HUES64 (cell line): ENCODE results near the gene CDK14.
A peak's percentile ranks its signal among the peaks of the same experiment; 100 is the strongest.
"Not testable (repeated sequence)": the region's sequence is repeated elsewhere in the genome, so short reads cannot be mapped to it uniquely, and the experiment has no call there.

Experiments used
- H3K27ac ChIP-seq: 2 replicates; pipeline ENCODE4 v1.7.0; 2013; ENCODE audit warnings: low read depth, low read length, inconsistent platforms
- H3K27me3 ChIP-seq: 2 replicates; pipeline ENCODE4 v1.6.1; 2013; ENCODE audit warnings: mild to moderate bottlenecking, low read length; ENCODE audit not compliant: insufficient read depth
- H3K36me3 ChIP-seq: 2 replicates; pipeline ENCODE4 v1.6.1; 2013; ENCODE audit warnings: mild to moderate bottlenecking, low read length; ENCODE audit not compliant: insufficient read depth
- H3K4me1 ChIP-seq: 2 replicates; pipeline ENCODE4 v1.6.1; 2013; ENCODE audit warnings: mild to moderate bottlenecking, low read length, moderate library complexity; ENCODE audit not compliant: insufficient read depth
- H3K4me3 ChIP-seq: 2 replicates; pipeline ENCODE4 v1.5.1; 2013; ENCODE audit warnings: mild to moderate bottlenecking, low read length, moderate library complexity
- H3K9ac ChIP-seq: 2 replicates; pipeline ENCODE4 v1.6.1; 2013; ENCODE audit warnings: mild to moderate bottlenecking, low read depth, low read length
- H3K9me3 ChIP-seq: 2 replicates; pipeline ENCODE4 v1.6.1; 2013; ENCODE audit warnings: low read depth, low read length; ENCODE audit not compliant: insufficient read depth
- WGBS: fragments of 150-250, 120-280 bp; methylation state at CpG from one replicate; pipeline ENCODE4 v1.1.7; 2013; ENCODE audit warnings: missing lambda C conversion rate; 5-methylcytosine and 5-hydroxymethylcytosine counted together

CDK14 gene

GRCh38 chr7:91168871-91169829 is 573.0 kb downstream of the CDK14 start:
- Histone ChIP-seq H3K9ac (no peak overlapping the region), H3K27ac (peak overlapping the region; percentile 39; the same call in 1 of the 2 replicates), H3K4me3 (no peak overlapping the region), H3K4me1 (peaks cover 14% of the 10 kb centered on the region), H3K36me3 (no peaks in the 10 kb centered on the region), H3K9me3 (no peaks in the 10 kb centered on the region), H3K27me3 (no peaks in the 10 kb centered on the region)
- 87% methylated on average over 11 of the region's 11 CpGs for WGBS

- Histone ChIP-seq H3K9me3 (no peaks in the 10 kb centered on the region), H3K4me1 (peaks cover 14% of the 10 kb centered on the region), H3K27ac (peak overlapping the region; percentile 39; the same call in 1 of the 2 replicates), H3K4me3 (no peak overlapping the region), H3K9ac (no peak overlapping the region), H3K36me3 (no peaks in the 10 kb centered on the region), H3K27me3 (no peaks in the 10 kb centered on the region)
- WGBS: 12% methylated on average over 5 of the region's 5 CpGs
These were observed 573.7 kb downstream of the CDK14 start for GRCh38 chr7:91169830-91170191.

- H3K4me3 ChIP-seq, H3K36me3 ChIP-seq, H3K9ac ChIP-seq, H3K27ac ChIP-seq, H3K27me3 ChIP-seq, H3K9me3 ChIP-seq: not testable (repeated sequence)
- 95% methylated on average over 11 of the region's 11 CpGs for WGBS
- peaks cover 14% of the 10 kb centered on the region for H3K4me1 ChIP-seq
These were observed 577.1 kb downstream of the CDK14 start for GRCh38 chr7:91173265-91173664.

GRCh38 chr7:91180746-91181145 is 584.6 kb downstream of the CDK14 start:
- no peak overlapping the region for H3K27ac ChIP-seq
- no peaks in the 10 kb centered on the region for H3K27me3 ChIP-seq
- no peaks in the 10 kb centered on the region for H3K36me3 ChIP-seq
- no peaks in the 10 kb centered on the region for H3K9me3 ChIP-seq
- H3K4me3 ChIP-seq: no peak overlapping the region
- 94% methylated on average over 1 of the region's 1 CpG for WGBS
- H3K9ac ChIP-seq: no peak overlapping the region
- H3K4me1 ChIP-seq: no peaks in the 10 kb centered on the region; the same call in 1 of the 2 replicates

GRCh38 chr7:91181949-91182348 is 585.8 kb downstream of the CDK14 start:
- Histone ChIP-seq H3K4me1 (no peaks in the 10 kb centered on the region; the same call in 1 of the 2 replicates), H3K27ac (no peak overlapping the region)

GRCh38 chr7:91182819-91183764 is 587.0 kb downstream of the CDK14 start:
- no peaks in the 10 kb centered on the region for H3K9me3 ChIP-seq
- H3K4me3 ChIP-seq: no peak overlapping the region
- H3K9ac ChIP-seq: no peak overlapping the region
- no peaks in the 10 kb centered on the region; the same call in 1 of the 2 replicates for H3K4me1 ChIP-seq
- WGBS: 75% methylated on average over 4 of the region's 5 CpGs
- no peaks in the 10 kb centered on the region for H3K27me3 ChIP-seq
- H3K36me3 ChIP-seq: no peaks in the 10 kb centered on the region
- H3K27ac ChIP-seq: no peak overlapping the region

More at GRCh38 chr7:91181949-91182348, 585.8 kb downstream of the CDK14 start:
- no peaks in the 10 kb centered on the region for H3K27me3 ChIP-seq
- no peak overlapping the region for H3K9ac ChIP-seq
- no peaks in the 10 kb centered on the region for H3K9me3 ChIP-seq
- H3K4me3 ChIP-seq: no peak overlapping the region
- no peaks in the 10 kb centered on the region for H3K36me3 ChIP-seq

- Histone ChIP-seq H3K27me3 (no peaks in the 10 kb centered on the region), H3K4me3 (no peak overlapping the region), H3K27ac (no peak overlapping the region), H3K9ac (no peak overlapping the region), H3K9me3 (no peaks in the 10 kb centered on the region), H3K36me3 (no peaks in the 10 kb centered on the region), H3K4me1 (no peaks in the 10 kb centered on the region; the same call in 1 of the 2 replicates)
- WGBS: 100% methylated on average over 2 of the region's 2 CpGs
These were observed 589.6 kb downstream of the CDK14 start for GRCh38 chr7:91185771-91186170.

GRCh38 chr7:91187061-91187460 is 590.9 kb downstream of the CDK14 start:
- 95% methylated on average over 2 of the region's 2 CpGs for WGBS
- H3K9ac ChIP-seq: no peak overlapping the region
- no peak overlapping the region for H3K4me3 ChIP-seq
- H3K9me3 ChIP-seq: no peaks in the 10 kb centered on the region
- H3K36me3 ChIP-seq: no peaks in the 10 kb centered on the region
- H3K4me1 ChIP-seq: peaks cover 4% of the 10 kb centered on the region
- H3K27me3 ChIP-seq: no peaks in the 10 kb centered on the region
- no peak overlapping the region for H3K27ac ChIP-seq

- 97% methylated on average over 3 of the region's 3 CpGs for WGBS
- no peaks in the 10 kb centered on the region for H3K36me3 ChIP-seq
- H3K9ac ChIP-seq: no peak overlapping the region
- no peak overlapping the region for H3K4me3 ChIP-seq
- H3K27me3 ChIP-seq: no peaks in the 10 kb centered on the region
- H3K4me1 ChIP-seq: peaks cover 9% of the 10 kb centered on the region; the same call in 1 of the 2 replicates
- H3K27ac ChIP-seq: no peak overlapping the region
- H3K9me3 ChIP-seq: no peaks in the 10 kb centered on the region
These were observed 595.6 kb downstream of the CDK14 start for GRCh38 chr7:91191771-91192170.

GRCh38 chr7:91193141-91193540 is 597.0 kb downstream of the CDK14 start:
- Histone ChIP-seq H3K4me1 (peaks cover 9% of the 10 kb centered on the region; the same call in 1 of the 2 replicates), H3K4me3 (no peak overlapping the region), H3K36me3 (no peaks in the 10 kb centered on the region)

GRCh38 chr7:91194841-91195240 is 598.7 kb downstream of the CDK14 start:
- no peak overlapping the region for H3K4me3 ChIP-seq
- H3K36me3 ChIP-seq: no peaks in the 10 kb centered on the region
- peaks cover 9% of the 10 kb centered on the region; the same call in 1 of the 2 replicates for H3K4me1 ChIP-seq
- no peaks in the 10 kb centered on the region for H3K9me3 ChIP-seq
- H3K9ac ChIP-seq: no peak overlapping the region
- no peak overlapping the region for H3K27ac ChIP-seq
- no peaks in the 10 kb centered on the region for H3K27me3 ChIP-seq

More at GRCh38 chr7:91193141-91193540, 597.0 kb downstream of the CDK14 start:
- Histone ChIP-seq H3K9ac (no peak overlapping the region), H3K9me3 (no peaks in the 10 kb centered on the region), H3K27me3 (no peaks in the 10 kb centered on the region), H3K27ac (no peak overlapping the region)
- 94% methylated on average over 1 of the region's 1 CpG for WGBS
